Activated T-cell treated with anti-CD3 and anti-CD28 coated beads, Interleukin-2, amount 50 U/mL, for 24 hours (primary cell): Measurements from ENCODE around the gene CTSE.

Experiments used
- DNase-seq: peaks from one replicate; pipeline ENCODE4 v3.0.0-alpha.2; 2020
- H3K27ac Mint-ChIP-seq: 2 replicates; pipeline ENCODE4 v1.8.0; 2020; ENCODE audit warnings: mild to moderate bottlenecking, mixed read lengths
- H3K27me3 Mint-ChIP-seq: 2 replicates; pipeline ENCODE4 v1.8.0; 2020; ENCODE audit warnings: mixed read lengths
- H3K36me3 Mint-ChIP-seq: 2 replicates; pipeline ENCODE4 v1.8.0; 2020; ENCODE audit warnings: low read depth, mixed read lengths
- H3K4me1 Mint-ChIP-seq: 2 replicates; pipeline ENCODE4 v1.8.0; 2020; ENCODE audit warnings: low read depth, mixed read lengths
- H3K4me3 Mint-ChIP-seq: 2 replicates; pipeline ENCODE4 v1.8.0; 2020; ENCODE audit warnings: mild to moderate bottlenecking, moderate library complexity, mixed read lengths
- H3K9me3 Mint-ChIP-seq: 2 replicates; pipeline ENCODE4 v1.8.0; 2020; ENCODE audit warnings: mixed read lengths

Gene CTSE

GRCh38 chr1:206036663-206037455, 13.2 kb upstream of the CTSE start:
- Mint-ChIP-seq H3K27me3 (peaks cover 16% of the 10 kb centered on the region), H3K27ac (no peak overlapping the region), H3K9me3 (no peaks in the 10 kb centered on the region), H3K36me3 (no peaks in the 10 kb centered on the region), H3K4me3 (no peak overlapping the region), H3K4me1 (peaks cover 21% of the 10 kb centered on the region)
- DNase-seq, result no peak

- H3K4me1 Mint-ChIP-seq, result peaks cover 24% of the 10 kb centered on the region
- no peaks in the 10 kb centered on the region for H3K36me3 Mint-ChIP-seq
- H3K27me3 Mint-ChIP-seq, result peaks cover 15% of the 10 kb centered on the region
- no peak overlapping the region for H3K4me3 Mint-ChIP-seq
- H3K27ac Mint-ChIP-seq, result no peak overlapping the region
- H3K9me3 Mint-ChIP-seq, result no peaks in the 10 kb centered on the region
- DNase-seq, result no peak
These were observed 11.3 kb upstream of the CTSE start for GRCh38 chr1:206035027-206035426.

DNA sequence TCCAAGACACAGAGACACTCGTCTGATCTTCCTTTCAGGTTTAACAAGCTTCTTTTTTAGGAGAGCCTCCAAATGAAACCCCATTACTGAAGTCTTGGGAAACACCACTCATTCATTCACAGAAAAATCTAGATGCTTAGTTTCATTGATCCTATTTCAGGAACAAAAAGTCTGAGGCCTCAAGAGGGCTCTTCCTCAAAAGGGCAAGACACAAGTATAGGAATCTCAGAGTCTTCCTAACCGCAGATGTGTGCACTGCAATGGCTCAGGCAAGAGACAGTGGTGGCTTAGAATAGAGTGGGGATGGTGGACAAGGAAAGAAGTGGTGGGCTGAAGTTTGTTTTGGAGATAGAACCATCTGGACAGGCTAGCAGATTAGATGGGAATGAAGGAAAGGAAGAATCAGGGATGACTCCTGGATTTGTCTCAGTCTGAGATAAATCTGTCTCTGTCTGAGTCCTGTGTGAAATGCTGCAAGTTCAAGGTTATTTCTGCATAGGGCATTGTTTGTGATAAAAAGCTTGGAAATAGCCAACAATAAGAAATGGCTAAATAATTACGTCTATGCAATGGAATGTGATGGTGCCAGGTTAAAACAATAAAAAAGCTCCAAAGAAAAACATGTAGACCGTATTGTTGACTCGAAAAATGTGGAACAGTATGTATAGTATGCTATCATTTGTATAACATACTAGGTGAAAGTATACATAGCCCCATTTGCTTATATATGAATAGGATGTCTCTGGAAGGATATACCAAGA, 8.9 kb upstream of the CTSE start:
- no peaks in the 10 kb centered on the region for H3K36me3 Mint-ChIP-seq
- peaks cover 15% of the 10 kb centered on the region for H3K4me1 Mint-ChIP-seq
- H3K4me3 Mint-ChIP-seq, result no peak overlapping the region
- no peak overlapping the region for H3K27ac Mint-ChIP-seq
- peaks cover 27% of the 10 kb centered on the region for H3K27me3 Mint-ChIP-seq
- no peak for DNase-seq
- H3K9me3 Mint-ChIP-seq, result no peaks in the 10 kb centered on the region

DNA sequence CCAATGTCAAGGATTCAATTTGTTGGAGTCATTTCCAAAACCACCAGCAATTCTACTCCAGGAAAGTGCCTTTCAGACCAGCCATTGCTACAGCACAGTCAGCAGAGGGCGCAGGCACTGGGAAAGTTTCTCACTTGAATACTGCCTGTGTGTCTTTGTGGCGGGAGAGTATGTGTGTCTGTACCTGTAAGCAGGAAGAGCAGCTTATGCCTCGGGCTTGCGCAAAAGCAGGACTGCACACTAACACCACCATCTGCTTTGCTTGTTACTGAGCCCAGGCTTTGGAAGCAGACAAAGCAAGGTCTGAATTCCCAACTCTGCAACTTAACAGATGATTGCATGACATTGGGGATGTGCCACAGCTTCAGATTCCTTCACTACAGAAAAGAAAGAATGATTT, 7.0 kb upstream of the CTSE start:
- peak; percentile 74 for DNase-seq
- peaks cover 27% of the 10 kb centered on the region for H3K27me3 Mint-ChIP-seq
- no peak overlapping the region for H3K27ac Mint-ChIP-seq
- H3K4me3 Mint-ChIP-seq, result no peak overlapping the region
- H3K4me1 Mint-ChIP-seq, result peaks cover 8% of the 10 kb centered on the region
- H3K36me3 Mint-ChIP-seq, result no peaks in the 10 kb centered on the region
- H3K9me3 Mint-ChIP-seq, result no peaks in the 10 kb centered on the region

- Mint-ChIP-seq H3K27ac (no peak overlapping the region), H3K4me3 (no peak overlapping the region), H3K36me3 (no peaks in the 10 kb centered on the region), H3K27me3 (peaks cover 27% of the 10 kb centered on the region), H3K4me1 (peaks cover 8% of the 10 kb centered on the region), H3K9me3 (no peaks in the 10 kb centered on the region)
- no peak for DNase-seq
These were observed 6.5 kb upstream of the CTSE start for GRCh38 chr1:206030191-206030590.

DNA sequence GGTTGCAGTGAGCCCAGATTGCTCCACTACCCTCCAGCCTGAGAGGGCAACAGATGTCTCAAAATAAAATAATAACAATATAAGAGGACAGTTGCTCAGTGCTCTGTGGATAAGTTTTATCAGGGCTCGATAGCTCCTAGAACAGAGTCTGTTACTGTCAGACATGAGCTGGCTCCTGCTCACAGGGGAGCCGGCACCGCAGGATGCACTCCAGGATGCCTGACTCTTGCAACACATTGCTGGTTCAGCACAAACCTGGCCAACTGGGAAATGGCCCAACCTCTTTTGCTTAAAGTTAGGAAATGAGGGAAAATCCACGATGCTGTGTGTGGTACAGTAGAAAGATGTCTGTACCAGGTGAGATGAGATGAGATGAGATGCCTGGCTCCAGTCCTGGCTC, 5.8 kb upstream of the CTSE start:
- H3K4me3 Mint-ChIP-seq, result no peak overlapping the region
- H3K36me3 Mint-ChIP-seq, result no peaks in the 10 kb centered on the region
- peaks cover 22% of the 10 kb centered on the region for H3K27me3 Mint-ChIP-seq
- H3K9me3 Mint-ChIP-seq, result no peaks in the 10 kb centered on the region
- H3K4me1 Mint-ChIP-seq, result peaks cover 3% of the 10 kb centered on the region
- DNase-seq, result no peak
- H3K27ac Mint-ChIP-seq, result no peak overlapping the region

- Mint-ChIP-seq H3K27me3 (peaks cover 23% of the 10 kb centered on the region), H3K4me1 (peaks cover 2% of the 10 kb centered on the region), H3K36me3 (no peaks in the 10 kb centered on the region), H3K9me3 (no peaks in the 10 kb centered on the region), H3K4me3 (no peak overlapping the region), H3K27ac (no peak overlapping the region)
- no peak for DNase-seq
These were observed 1.7 kb upstream of the CTSE start for GRCh38 chr1:206025283-206025820.

DNA sequence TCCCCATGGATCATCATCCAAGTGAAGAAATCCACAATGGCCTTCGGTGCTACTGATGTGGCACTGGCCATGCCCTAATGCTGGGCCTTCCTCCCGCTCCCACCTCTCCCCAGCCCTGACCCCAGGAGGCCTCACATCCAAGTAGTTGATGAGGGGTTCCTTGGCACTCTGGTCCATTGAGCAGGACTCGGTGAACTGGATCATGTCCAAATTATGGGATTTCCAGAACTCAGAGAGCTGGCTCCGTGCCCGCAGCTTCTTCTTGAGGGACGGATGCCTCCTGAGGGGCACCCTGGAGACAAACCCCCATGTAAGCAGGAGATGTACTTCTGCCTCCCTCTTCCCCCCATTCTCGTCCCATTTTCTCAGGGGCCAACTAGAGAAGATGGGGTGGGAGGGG, 929 bp downstream of the CTSE start:
- no peak for DNase-seq
- Mint-ChIP-seq H3K27ac (no peak overlapping the region), H3K4me1 (peaks cover 2% of the 10 kb centered on the region), H3K4me3 (no peak overlapping the region), H3K9me3 (no peaks in the 10 kb centered on the region), H3K27me3 (peaks cover 8% of the 10 kb centered on the region), H3K36me3 (no peaks in the 10 kb centered on the region)

DNA sequence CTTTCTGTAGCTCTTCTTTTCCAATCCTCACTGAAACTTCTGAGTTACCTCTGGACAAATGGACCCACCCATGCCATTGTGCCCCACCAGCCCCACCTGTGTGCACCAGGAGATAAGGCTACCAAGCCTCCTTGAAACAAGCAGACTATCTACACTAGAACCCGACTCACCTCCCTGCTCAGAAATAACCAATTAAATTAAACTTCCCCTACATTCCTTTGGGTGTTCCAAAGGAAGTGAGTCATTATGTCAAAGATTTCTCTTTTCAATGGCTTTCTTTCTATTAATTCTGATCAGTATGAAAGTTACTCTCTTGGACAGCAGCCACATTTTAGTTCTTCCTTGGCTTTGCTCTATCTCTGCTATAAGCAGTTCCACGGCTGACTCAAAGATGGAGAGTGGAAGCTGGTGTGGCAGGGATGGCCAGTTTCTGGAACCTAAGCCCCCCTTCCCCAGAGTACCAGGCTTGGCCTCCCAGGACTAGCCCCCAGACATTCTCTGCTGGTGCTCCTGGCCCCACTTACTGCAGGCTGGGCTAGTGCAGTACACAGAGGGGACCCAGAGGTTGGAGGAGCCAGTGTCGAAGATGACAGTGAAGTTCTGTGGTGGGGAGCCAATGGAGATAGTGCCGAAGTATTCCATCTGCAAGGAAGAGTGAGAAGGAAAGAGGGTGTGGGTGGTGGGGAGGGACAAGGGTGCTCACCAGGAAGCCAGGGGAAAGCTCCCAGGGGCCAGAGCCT, 1.9 kb downstream of the CTSE start:
- DNase-seq, result no peak
- Mint-ChIP-seq H3K27me3 (peaks cover 8% of the 10 kb centered on the region), H3K36me3 (no peaks in the 10 kb centered on the region), H3K9me3 (no peaks in the 10 kb centered on the region), H3K4me1 (peaks cover 2% of the 10 kb centered on the region), H3K4me3 (no peak overlapping the region), H3K27ac (no peak overlapping the region)

DNA sequence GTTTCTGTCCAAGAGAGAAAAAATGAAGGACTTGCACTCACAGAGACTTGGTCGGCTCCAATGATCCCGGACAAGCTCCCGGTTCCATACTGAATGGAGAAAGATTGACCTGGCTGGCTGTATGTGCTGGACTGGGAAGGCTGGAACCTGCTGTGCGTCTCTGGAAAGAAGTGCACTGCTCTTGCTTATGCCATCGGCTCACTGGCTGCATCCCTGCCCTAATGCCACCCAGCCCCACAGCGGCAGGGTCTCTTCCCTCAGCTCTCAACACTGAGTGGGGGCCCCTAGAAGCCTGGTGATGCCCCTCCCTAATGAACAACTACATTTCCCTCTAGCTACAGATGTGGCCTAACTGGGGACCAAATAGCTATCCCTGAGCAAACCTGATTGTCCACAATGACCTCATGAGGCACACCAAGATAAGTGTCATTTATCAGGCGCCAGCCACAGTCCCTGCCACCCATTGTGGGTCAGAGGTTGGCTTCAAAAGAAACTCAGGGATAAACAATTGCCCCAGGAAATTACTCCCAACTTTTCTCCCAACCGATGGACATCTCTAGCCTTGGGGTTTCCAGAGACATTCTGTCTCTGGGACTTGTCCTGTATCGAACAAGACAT, 2.6 kb downstream of the CTSE start:
- H3K4me3 Mint-ChIP-seq, result no peak overlapping the region
- H3K27me3 Mint-ChIP-seq, result peaks cover 8% of the 10 kb centered on the region
- H3K36me3 Mint-ChIP-seq, result no peaks in the 10 kb centered on the region
- no peak for DNase-seq
- H3K4me1 Mint-ChIP-seq, result peaks cover 2% of the 10 kb centered on the region
- no peak overlapping the region for H3K27ac Mint-ChIP-seq
- no peaks in the 10 kb centered on the region for H3K9me3 Mint-ChIP-seq

DNA sequence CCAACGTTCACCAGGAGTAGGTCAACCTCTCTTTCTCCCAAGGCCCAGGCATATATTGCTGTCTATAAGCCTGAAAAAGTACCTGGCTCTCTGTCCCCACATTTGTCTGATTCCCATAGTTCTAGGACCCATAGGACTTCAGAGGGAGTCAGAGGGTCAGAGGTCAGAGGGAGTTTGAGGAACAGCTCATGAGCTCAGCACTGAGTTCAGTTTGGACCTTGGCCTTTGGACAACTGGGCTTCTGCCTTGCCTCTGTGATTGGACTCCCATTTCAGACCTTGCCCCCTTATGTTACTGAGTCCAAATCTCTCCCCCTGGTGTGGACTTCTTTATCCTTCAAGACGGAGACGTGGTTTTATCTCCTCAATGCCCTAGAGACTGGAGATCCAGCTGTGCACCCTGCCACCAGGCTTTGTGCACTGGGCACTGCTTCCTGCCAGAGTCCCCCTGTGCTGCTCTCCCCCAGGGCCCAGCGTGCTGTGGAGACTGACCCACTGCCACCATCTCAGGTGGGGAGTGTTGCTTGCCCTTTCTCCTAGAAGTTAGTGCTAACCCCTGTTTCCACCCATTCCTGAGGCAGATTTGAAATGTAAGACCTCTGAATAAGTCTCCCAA, 3.2 kb downstream of the CTSE start:
- Mint-ChIP-seq H3K9me3 (no peaks in the 10 kb centered on the region), H3K27ac (no peak overlapping the region), H3K4me1 (peaks cover 2% of the 10 kb centered on the region), H3K27me3 (peaks cover 8% of the 10 kb centered on the region), H3K4me3 (no peak overlapping the region), H3K36me3 (no peaks in the 10 kb centered on the region)
- no peak for DNase-seq

- H3K27ac Mint-ChIP-seq, result no peak overlapping the region
- H3K4me1 Mint-ChIP-seq, result peaks cover 28% of the 10 kb centered on the region
- H3K36me3 Mint-ChIP-seq, result no peaks in the 10 kb centered on the region
- no peak for DNase-seq
- no peak overlapping the region for H3K4me3 Mint-ChIP-seq
- no peaks in the 10 kb centered on the region for H3K9me3 Mint-ChIP-seq
- no peaks in the 10 kb centered on the region for H3K27me3 Mint-ChIP-seq
These were observed 8.6 kb downstream of the CTSE start for GRCh38 chr1:206015071-206015470.

DNA sequence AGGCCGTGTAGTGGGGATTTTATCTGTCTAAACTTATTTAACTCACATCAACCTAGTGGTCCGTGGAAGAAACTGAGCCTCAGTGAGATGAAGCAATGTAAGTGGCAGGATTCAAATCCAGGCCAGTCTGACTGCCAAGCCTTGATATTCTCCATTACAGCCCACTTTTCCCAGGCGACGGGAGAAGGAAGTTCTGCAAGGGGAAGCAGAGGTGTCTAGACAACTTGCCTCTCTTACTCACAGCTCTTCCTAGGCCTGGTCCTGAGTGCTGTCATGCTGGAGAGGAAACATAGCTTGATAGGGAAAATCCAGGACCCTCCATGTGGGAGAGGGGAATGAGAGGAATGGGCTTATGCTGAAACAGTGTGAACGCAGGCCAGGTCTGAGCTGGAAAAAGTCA, 9.1 kb downstream of the CTSE start:
- H3K27ac Mint-ChIP-seq, result no peak overlapping the region
- H3K9me3 Mint-ChIP-seq, result no peaks in the 10 kb centered on the region
- H3K4me3 Mint-ChIP-seq, result no peak overlapping the region
- H3K36me3 Mint-ChIP-seq, result no peaks in the 10 kb centered on the region
- H3K4me1 Mint-ChIP-seq, result peaks cover 28% of the 10 kb centered on the region
- no peaks in the 10 kb centered on the region for H3K27me3 Mint-ChIP-seq
- no peak for DNase-seq
